Upper lobe of right lung (tissue), 1 donor: ENCODE measurements around the gene TRABD. TPM values are rescaled to one million over a fixed set of nuclear protein-coding genes. Genes with fewer than 3 reads are reported as not detected.

Source experiments
- ATAC-seq: fragments of 200-7000 bp; cut with Tn5 transposase; one replicate; pipeline ENCODE4 v1.9.1; 2020; ENCODE audit warnings: mild to moderate bottlenecking, moderate library complexity
- DNase-seq: peaks from one replicate; pipeline ENCODE4 v3.0.0-alpha.2; 2020
- H3K27ac ChIP-seq: fragments of 200-600 bp; one replicate; pipeline ENCODE4 v1.8.0; 2022
- H3K27me3 ChIP-seq: fragments of 200-600 bp; one replicate; pipeline ENCODE4 v1.8.0; 2022; ENCODE audit warnings: mild to moderate bottlenecking
- H3K36me3 ChIP-seq: fragments of 200-600 bp; one replicate; pipeline ENCODE4 v1.8.0; 2022
- H3K4me1 ChIP-seq: fragments of 200-600 bp; one replicate; pipeline ENCODE4 v1.8.0; 2022
- H3K4me3 ChIP-seq: fragments of 200-600 bp; one replicate; pipeline ENCODE4 v1.8.0; 2022; ENCODE audit warnings: mild to moderate bottlenecking
- H3K9me3 ChIP-seq: fragments of 200-600 bp; one replicate; pipeline ENCODE4 v1.8.0; 2022
- CTCF ChIP-seq: fragments of 200-600 bp; IDR thresholded peaks from one replicate; pipeline ENCODE4 v1.8.0; 2022; ENCODE audit warnings: antibody characterized with exemption
- intact Hi-C: fragments of 100-400 bp; cut with DNase I; formaldehyde crosslinking; loops from one replicate; pipeline ENCODE4 v1.11.0; 2022
- total RNA-seq: library from RNA; stranded (reverse); fragmentation: NEBNext Ultra II Directional; extraction: Animal tissue kit (Norgen Biotek cat#: 25700); gene quantifications from one replicate; pipeline ENCODE4 v1.2.1, GENCODE V29; 2021
- donor health status: DM: no; HTN: yes; CAD: no; lungs with severe emphysema.

The TRABD gene
- total RNA-seq, 1 donor from 2014 or later = 36.5 TPM

GRCh38 chr22:50233223-50233622, 47.5 kb downstream of the TRABD start:
- Histone ChIP-seq H3K27me3 (no peaks in the 10 kb centered on the region), H3K4me3 (no peak overlapping the region), H3K27ac (no peak overlapping the region), H3K4me1 (no peaks in the 10 kb centered on the region), H3K36me3 (peaks cover 46% of the 10 kb centered on the region), H3K9me3 (no peaks in the 10 kb centered on the region)
- intact Hi-C loops = no loop called here
- no peak for ATAC-seq
- DNase-seq = no peak
- no peak for TF ChIP-seq CTCF

GRCh38 chr22:50236731-50237409, 51.2 kb downstream of the TRABD start:
- no peak for TF ChIP-seq CTCF
- Histone ChIP-seq H3K27ac (no peak overlapping the region), H3K4me3 (no peak overlapping the region), H3K9me3 (no peaks in the 10 kb centered on the region), H3K4me1 (peaks cover 14% of the 10 kb centered on the region), H3K36me3 (peaks cover 44% of the 10 kb centered on the region), H3K27me3 (no peaks in the 10 kb centered on the region)
- DNase-seq = no peak
- intact Hi-C loops = no loop called here
- ATAC-seq = no peak

- Histone ChIP-seq H3K36me3 (peaks cover 26% of the 10 kb centered on the region), H3K27me3 (no peaks in the 10 kb centered on the region), H3K27ac (no peak overlapping the region), H3K9me3 (no peaks in the 10 kb centered on the region), H3K4me1 (peaks cover 31% of the 10 kb centered on the region), H3K4me3 (no peak overlapping the region)
- TF ChIP-seq CTCF = no peak
- no peak for DNase-seq
- ATAC-seq = no peak
- intact Hi-C loops = no loop called here
Measured at GRCh38 chr22:50238755-50239154, 53.0 kb downstream of the TRABD start.

GRCh38 chr22:50242406-50242949, 56.8 kb downstream of the TRABD start:
- H3K36me3 ChIP-seq = peaks cover 37% of the 10 kb centered on the region
- no peak for ATAC-seq
- intact Hi-C loops = no loop called here
- H3K27ac ChIP-seq = no peak overlapping the region
- no peaks in the 10 kb centered on the region for H3K27me3 ChIP-seq
- no peak for DNase-seq
- peak overlapping the region; percentile 87 for H3K4me3 ChIP-seq
- no peak for TF ChIP-seq CTCF
- H3K4me1 ChIP-seq = peaks cover 43% of the 10 kb centered on the region
- no peaks in the 10 kb centered on the region for H3K9me3 ChIP-seq

- peaks cover 43% of the 10 kb centered on the region for H3K4me1 ChIP-seq
Measured at GRCh38 chr22:50243685-50244419, 58.1 kb downstream of the TRABD start.

More at GRCh38 chr22:50243685-50244419, 58.1 kb downstream of the TRABD start:
- no peak for TF ChIP-seq CTCF
- ATAC-seq = no peak
- Histone ChIP-seq H3K36me3 (peaks cover 41% of the 10 kb centered on the region), H3K9me3 (no peaks in the 10 kb centered on the region), H3K4me3 (peak overlapping the region; percentile 87), H3K27me3 (no peaks in the 10 kb centered on the region), H3K27ac (peak overlapping the region; percentile 88)
- intact Hi-C loops = no loop called here
- no peak for DNase-seq
